NCI-H69 (cell line): ENCODE data around the gene TAPT1.

Experiments used
- DNase-seq: peaks from one replicate; lab custom pipeline; 2025; lab: John Stamatoyannopoulos, UW

TAPT1 gene

GRCh38 chr4:16131293-16131692, 95.0 kb downstream of the TAPT1 start:
- DNase-seq, result no peak

- DNase-seq, result peak; percentile 6
These were observed 96.9 kb downstream of the TAPT1 start for GRCh38 chr4:16129336-16129735.

GRCh38 chr4:16126714-16127113, 99.6 kb downstream of the TAPT1 start:
- DNase-seq, result peak; percentile 3

- no peak for DNase-seq
These were observed 100.5 kb downstream of the TAPT1 start for GRCh38 chr4:16125571-16126445.

GRCh38 chr4:16124232-16124631, 102.0 kb downstream of the TAPT1 start:
- DNase-seq, result peak; percentile 76

GRCh38 chr4:16123356-16124084, 102.8 kb downstream of the TAPT1 start:
- DNase-seq, result peak; percentile 97

- peak; percentile 36 for DNase-seq
These were observed 103.5 kb downstream of the TAPT1 start for GRCh38 chr4:16122784-16123183.

- no peak for DNase-seq
These were observed 104.0 kb downstream of the TAPT1 start for GRCh38 chr4:16122308-16122711.

- DNase-seq, result no peak
These were observed 105.6 kb downstream of the TAPT1 start for GRCh38 chr4:16120720-16121119.

GRCh38 chr4:16119981-16120380, 106.3 kb downstream of the TAPT1 start:
- DNase-seq, result no peak

- DNase-seq, result no peak
These were observed 108.2 kb downstream of the TAPT1 start for GRCh38 chr4:16118090-16118489.

GRCh38 chr4:16117164-16117563, 109.1 kb downstream of the TAPT1 start:
- DNase-seq, result peak; percentile 7

- DNase-seq, result peak; percentile 81
These were observed 109.7 kb downstream of the TAPT1 start for GRCh38 chr4:16116493-16116990.

- peak; percentile 81 for DNase-seq
These were observed 110.3 kb downstream of the TAPT1 start for GRCh38 chr4:16116019-16116418.

- DNase-seq, result no peak
These were observed 111.7 kb downstream of the TAPT1 start for GRCh38 chr4:16114546-16114945.

- no peak for DNase-seq
These were observed 112.5 kb downstream of the TAPT1 start for GRCh38 chr4:16113741-16114140.

- no peak for DNase-seq
These were observed 114.7 kb downstream of the TAPT1 start for GRCh38 chr4:16111533-16111932.

GRCh38 chr4:16110661-16111290, 115.5 kb downstream of the TAPT1 start:
- DNase-seq, result no peak
